GM21528 (cell line): Measurements from ENCODE around the gene TSGA10IP.

ENCODE experiments used
- ATAC-seq: cut with Tn5 transposase; IDR thresholded peaks from one replicate; pipeline ENCODE4 v1.9.1; 2021; ENCODE audit warnings: mild to moderate bottlenecking, moderate library complexity; ENCODE audit not compliant: unreplicated experiment, low FRiP score

TSGA10IP gene

DNA sequence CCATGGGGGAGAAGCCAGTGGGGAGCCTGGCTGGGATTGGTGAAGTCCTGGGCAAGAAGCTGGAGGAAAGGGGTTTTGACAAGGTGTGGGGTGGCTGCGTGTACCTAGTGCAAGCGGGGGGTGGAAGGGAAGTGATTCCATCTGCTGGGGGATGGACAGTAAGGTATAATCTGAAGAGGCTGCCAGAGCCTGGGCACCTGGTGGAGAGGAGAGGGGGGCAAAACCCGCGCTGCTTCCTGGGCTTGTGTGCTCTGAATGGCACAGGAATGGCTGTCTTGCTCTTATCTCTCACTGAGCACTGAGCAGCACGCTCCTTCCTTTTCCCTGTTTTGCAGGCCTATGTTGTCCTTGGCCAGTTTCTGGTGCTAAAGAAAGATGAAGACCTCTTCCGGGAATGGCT, 58.0 kb downstream of the TSGA10IP start:
- ATAC-seq, result no peak

DNA sequence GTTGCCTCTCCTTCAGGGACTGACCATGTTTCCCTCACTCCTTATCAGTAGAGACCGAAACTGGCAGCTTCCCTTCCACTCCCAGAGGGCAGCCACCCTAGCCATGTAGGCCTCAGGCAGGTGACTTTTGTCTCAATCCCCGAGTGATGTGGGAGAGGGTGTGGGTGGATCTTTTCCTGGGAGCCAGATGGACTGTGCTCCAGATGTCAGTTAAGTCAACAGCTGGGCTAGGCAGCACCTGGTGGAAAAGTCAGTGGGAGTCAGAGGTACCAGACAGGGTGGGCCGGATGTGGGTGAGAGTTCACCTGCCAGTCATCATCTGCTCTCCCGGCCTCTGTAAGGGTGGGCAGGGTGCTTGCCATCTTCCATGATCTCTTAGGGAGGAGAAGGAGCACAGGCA, 58.9 kb downstream of the TSGA10IP start:
- ATAC-seq, result no peak

GRCh38 chr11:66006134-66006890, 61.0 kb downstream of the TSGA10IP start:
- ATAC-seq, result no peak

- ATAC-seq, result no peak
Observed at GRCh38 chr11:66006891-66007176, 61.6 kb downstream of the TSGA10IP start.

DNA sequence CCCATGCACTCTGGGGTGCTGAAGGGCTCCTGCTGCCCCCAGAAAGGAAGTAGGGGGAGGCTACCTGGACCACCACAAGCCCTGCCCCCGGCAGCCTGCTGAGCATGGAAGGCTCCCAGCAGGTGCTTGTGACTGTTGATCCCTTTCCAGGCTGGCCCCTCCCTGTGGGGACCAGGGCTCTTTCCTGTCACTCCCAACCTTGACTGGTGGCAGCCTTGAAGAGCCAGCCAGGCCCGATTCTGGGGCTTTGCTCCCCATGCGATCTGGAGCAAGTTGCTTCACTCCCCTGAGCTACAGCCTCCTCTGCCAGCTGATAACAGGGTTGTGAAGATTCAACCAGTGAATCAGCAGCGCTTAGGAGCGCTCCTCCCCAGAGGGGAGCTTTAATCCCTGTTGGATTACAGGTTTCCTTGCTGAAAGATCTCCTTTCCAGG, 61.9 kb downstream of the TSGA10IP start:
- no peak for ATAC-seq

DNA sequence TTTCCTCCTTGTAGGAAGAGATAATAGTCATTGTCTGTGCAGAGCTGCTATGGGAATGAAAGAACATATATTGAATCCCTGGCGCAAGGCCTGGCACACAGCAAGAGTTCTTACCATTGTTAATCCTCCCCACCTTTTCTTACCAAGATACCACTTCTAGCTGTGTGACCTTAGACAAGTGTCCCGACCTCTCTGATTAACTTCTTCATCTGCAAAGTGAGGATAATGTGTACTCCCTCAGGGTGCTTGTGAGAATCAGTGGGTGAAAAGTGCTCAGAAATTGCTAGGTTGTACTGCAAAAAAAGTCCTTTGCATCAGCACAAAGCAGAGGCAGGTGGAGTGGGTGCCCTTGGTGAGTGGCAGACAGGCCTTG, 62.8 kb downstream of the TSGA10IP start:
- no peak for ATAC-seq

- no peak for ATAC-seq
Observed at GRCh38 chr11:66008468-66009101, 63.3 kb downstream of the TSGA10IP start.
